ENCODE data around the gene WDPCP. TPM values are rescaled to one million over a fixed set of nuclear protein-coding genes. Genes with fewer than 3 reads are reported as not detected.
"Not testable (repeated sequence)": the region's sequence is repeated elsewhere in the genome, so short reads cannot be mapped to it uniquely, and the experiment has no call there.

Gene WDPCP
- polyA plus RNA-seq, 2 of the 4 experiments (the other 2 are of a cell fraction), result 3.0 to 7.6 TPM

DNA sequence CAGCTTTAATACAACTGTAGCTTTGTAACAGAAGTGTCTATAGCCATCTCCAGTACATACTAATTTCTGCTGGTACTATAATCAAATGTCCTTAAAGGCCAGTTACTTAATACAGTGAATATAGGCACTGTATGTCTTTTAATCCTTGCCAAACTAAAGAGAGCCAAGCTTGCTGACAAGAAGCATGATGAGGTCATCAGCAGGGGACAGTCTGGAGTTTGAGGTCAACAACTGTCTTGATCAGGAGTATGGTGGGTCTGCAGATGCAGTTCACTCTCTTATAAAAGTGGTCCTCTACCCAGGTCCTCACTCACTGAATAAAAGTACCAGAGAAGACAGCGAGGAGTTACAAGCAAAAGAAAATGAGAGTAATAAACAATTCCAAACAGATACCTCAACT is 219.1 kb downstream of the WDPCP start (continued):
- TF ChIP-seq HMGXB4 (CRISPR knock-in tag; IDR thresholded peaks at IDR 0.05; ENCODE audit: borderline replicate concordance) (no peak), CBX8 (IDR thresholded peaks at IDR 0.05) (no peak)

- ChIA-PET CTCF (no interaction called here), POLR2A (no interaction called here)
- H3K27ac ChIP-seq, result no peak overlapping the region
- ATAC-seq (no peak), FAIRE-seq (no peak), DNase-seq (ENCODE audit: low read depth in 1 of 2, low spot score in 1 of 2) (no peak)
- WGBS (ENCODE audit: missing lambda C conversion rate), result 65% methylated on average over 1 of the region's 1 CpG
- H3K4me3 ChIP-seq, result no peak overlapping the region
- H3K9me3 ChIP-seq, result no peaks in the 10 kb centered on the region
- H3K4me1 ChIP-seq, result no peaks in the 10 kb centered on the region
- TF ChIP-seq PHF8 (IDR thresholded peaks at IDR 0.05; ENCODE audit: borderline replicate concordance, low read depth) (no peak), MAFK (IDR thresholded peaks at IDR 0.05; ENCODE audit: partially characterized antibody) (peak; percentile 77)
- no peak overlapping the region for H3K4me2 ChIP-seq
These were observed 223.4 kb downstream of the WDPCP start for GRCh38 chr2:63364866-63365265.

GRCh38 chr2:63357722-63358121 is 230.6 kb downstream of the WDPCP start:
- H3K4me1 ChIP-seq; DNase-seq (ENCODE audit: low read depth in 1 of 2, low spot score in 1 of 2); H3K27ac ChIP-seq; POLR2A ChIA-PET; H3K4me2 ChIP-seq; H3K9me3 ChIP-seq; H3K4me3 ChIP-seq; ATAC-seq; FAIRE-seq: not testable (repeated sequence)
- WGBS (ENCODE audit: missing lambda C conversion rate), result 0% methylated on average over 1 of the region's 1 CpG
- CTCF ChIA-PET, result interaction anchor here (0.6 to 1.4 kb wide), 4 partner anchors 10 to 336 kb away, joined by 3 to 5 read pairs (median 4); no protein-coding TSS in a partner anchor

- no peak for DNase-seq (ENCODE audit: low read depth in 1 of 2, low spot score in 1 of 2)
- H3K4me1 ChIP-seq, result no peaks in the 10 kb centered on the region
- no peak overlapping the region for H3K4me3 ChIP-seq
- TF ChIP-seq ESRRA (IDR thresholded peaks at IDR 0.05; ENCODE audit: borderline replicate concordance, low read length) (no peak), NFE2L2 (conservative IDR thresholded peaks at IDR 0.05; ENCODE audit: low read length) (no peak), TP53 (CRISPR knock-in tag; IDR thresholded peaks at IDR 0.05) (no peak), ZNF302 (CRISPR knock-in tag; IDR thresholded peaks at IDR 0.05) (no peak), HOXB13 (CRISPR knock-in tag; IDR thresholded peaks at IDR 0.05; ENCODE audit: low read depth) (no peak), POLR2A (IDR thresholded peaks at IDR 0.05; ENCODE audit: low read length) (no peak), KDM5A (IDR thresholded peaks at IDR 0.05) (no peak), HMGXB4 (CRISPR knock-in tag; IDR thresholded peaks at IDR 0.05; ENCODE audit: borderline replicate concordance) (no peak), HDAC2 (IDR thresholded peaks at IDR 0.05) (no peak), ZC3H11A (IDR thresholded peaks at IDR 0.05) (no peak), GATA3 (IDR thresholded peaks at IDR 0.05; ENCODE audit: borderline replicate concordance) (no peak), RARB (CRISPR knock-in tag; IDR thresholded peaks at IDR 0.05) (no peak), BHLHE40 (IDR thresholded peaks at IDR 0.05; ENCODE audit: low read depth, low read length) (no peak)
- TF ChIP-seq, protein P1, sequence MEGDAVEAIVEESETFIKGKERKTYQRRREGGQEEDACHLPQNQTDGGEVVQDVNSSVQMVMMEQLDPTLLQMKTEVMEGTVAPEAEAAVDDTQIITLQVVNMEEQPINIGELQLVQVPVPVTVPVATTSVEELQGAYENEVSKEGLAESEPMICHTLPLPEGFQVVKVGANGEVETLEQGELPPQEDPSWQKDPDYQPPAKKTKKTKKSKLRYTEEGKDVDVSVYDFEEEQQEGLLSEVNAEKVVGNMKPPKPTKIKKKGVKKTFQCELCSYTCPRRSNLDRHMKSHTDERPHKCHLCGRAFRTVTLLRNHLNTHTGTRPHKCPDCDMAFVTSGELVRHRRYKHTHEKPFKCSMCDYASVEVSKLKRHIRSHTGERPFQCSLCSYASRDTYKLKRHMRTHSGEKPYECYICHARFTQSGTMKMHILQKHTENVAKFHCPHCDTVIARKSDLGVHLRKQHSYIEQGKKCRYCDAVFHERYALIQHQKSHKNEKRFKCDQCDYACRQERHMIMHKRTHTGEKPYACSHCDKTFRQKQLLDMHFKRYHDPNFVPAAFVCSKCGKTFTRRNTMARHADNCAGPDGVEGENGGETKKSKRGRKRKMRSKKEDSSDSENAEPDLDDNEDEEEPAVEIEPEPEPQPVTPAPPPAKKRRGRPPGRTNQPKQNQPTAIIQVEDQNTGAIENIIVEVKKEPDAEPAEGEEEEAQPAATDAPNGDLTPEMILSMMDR (IDR thresholded peaks at IDR 0.05), result no peak
- TF ChIP-seq, protein P2, sequence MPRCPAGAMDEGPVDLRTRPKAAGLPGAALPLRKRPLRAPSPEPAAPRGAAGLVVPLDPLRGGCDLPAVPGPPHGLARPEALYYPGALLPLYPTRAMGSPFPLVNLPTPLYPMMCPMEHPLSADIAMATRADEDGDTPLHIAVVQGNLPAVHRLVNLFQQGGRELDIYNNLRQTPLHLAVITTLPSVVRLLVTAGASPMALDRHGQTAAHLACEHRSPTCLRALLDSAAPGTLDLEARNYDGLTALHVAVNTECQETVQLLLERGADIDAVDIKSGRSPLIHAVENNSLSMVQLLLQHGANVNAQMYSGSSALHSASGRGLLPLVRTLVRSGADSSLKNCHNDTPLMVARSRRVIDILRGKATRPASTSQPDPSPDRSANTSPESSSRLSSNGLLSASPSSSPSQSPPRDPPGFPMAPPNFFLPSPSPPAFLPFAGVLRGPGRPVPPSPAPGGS (IDR thresholded peaks at IDR 0.05), result no peak
- TF ChIP-seq, protein P3, sequence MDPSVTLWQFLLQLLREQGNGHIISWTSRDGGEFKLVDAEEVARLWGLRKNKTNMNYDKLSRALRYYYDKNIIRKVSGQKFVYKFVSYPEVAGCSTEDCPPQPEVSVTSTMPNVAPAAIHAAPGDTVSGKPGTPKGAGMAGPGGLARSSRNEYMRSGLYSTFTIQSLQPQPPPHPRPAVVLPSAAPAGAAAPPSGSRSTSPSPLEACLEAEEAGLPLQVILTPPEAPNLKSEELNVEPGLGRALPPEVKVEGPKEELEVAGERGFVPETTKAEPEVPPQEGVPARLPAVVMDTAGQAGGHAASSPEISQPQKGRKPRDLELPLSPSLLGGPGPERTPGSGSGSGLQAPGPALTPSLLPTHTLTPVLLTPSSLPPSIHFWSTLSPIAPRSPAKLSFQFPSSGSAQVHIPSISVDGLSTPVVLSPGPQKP (IDR thresholded peaks at IDR 0.05; ENCODE audit: low read depth, low read length), result no peak
- no peak overlapping the region for H3K4me2 ChIP-seq
- ChIA-PET CTCF (interaction anchor here (0.8 to 1.0 kb wide), 2 partner anchors 10 to 104 kb away, joined by 4 read pairs; no protein-coding TSS in a partner anchor), POLR2A (no interaction called here)
- H3K9me3 ChIP-seq, result peaks cover 9% of the 10 kb centered on the region
- ATAC-seq, result no peak
- no peak overlapping the region for H3K27ac ChIP-seq
- FAIRE-seq, result no peak
- 18% methylated on average over 2 of the region's 2 CpGs for whole genome bisulfite sequencing (ENCODE audit: missing lambda C conversion rate)
These were observed 240.9 kb downstream of the WDPCP start for GRCh38 chr2:63347361-63347760.

All from A549 (cell line).